ENCODE measurements around the gene SLC4A7.

DNA sequence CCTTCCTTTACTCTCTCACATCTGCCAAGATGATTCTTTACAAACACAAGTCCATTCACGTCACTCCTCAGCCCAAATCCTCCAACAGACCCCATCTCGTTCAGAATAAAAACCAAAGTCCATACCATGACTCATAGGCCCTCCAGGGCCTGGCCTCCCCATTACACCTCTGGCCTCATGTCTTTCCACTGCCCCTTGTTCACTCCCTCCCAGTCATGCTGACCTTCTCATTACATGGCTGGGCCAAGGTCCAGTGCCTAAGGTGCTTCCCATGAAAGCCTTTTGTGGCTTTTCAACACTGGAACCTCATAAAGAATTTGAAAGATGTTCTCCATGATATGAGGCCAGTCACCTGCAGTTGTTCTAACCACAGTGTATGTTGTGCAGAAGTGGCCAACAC is 159.5 kb downstream of the SLC4A7 start:
- TF ChIP-seq, protein P1, sequence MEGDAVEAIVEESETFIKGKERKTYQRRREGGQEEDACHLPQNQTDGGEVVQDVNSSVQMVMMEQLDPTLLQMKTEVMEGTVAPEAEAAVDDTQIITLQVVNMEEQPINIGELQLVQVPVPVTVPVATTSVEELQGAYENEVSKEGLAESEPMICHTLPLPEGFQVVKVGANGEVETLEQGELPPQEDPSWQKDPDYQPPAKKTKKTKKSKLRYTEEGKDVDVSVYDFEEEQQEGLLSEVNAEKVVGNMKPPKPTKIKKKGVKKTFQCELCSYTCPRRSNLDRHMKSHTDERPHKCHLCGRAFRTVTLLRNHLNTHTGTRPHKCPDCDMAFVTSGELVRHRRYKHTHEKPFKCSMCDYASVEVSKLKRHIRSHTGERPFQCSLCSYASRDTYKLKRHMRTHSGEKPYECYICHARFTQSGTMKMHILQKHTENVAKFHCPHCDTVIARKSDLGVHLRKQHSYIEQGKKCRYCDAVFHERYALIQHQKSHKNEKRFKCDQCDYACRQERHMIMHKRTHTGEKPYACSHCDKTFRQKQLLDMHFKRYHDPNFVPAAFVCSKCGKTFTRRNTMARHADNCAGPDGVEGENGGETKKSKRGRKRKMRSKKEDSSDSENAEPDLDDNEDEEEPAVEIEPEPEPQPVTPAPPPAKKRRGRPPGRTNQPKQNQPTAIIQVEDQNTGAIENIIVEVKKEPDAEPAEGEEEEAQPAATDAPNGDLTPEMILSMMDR (IDR thresholded peaks at IDR 0.05; ENCODE audit: extremely low read depth in 1 of 2, insufficient read depth in 1 of 2, low read depth in 1 of 2, low read length in 2 of 2), result no peak
- TF ChIP-seq POLR2A (IDR thresholded peaks at IDR 0.05; ENCODE audit: low read depth, low read length), result no peak
- no peak for TF ChIP-seq EZH2 (IDR thresholded peaks at IDR 0.05; ENCODE audit: borderline replicate concordance, low read depth, low read length, severe bottlenecking)
- no peak for TF ChIP-seq MYC (IDR thresholded peaks at IDR 0.05; ENCODE audit: low read depth, low read length)
- TF ChIP-seq, protein P2, sequence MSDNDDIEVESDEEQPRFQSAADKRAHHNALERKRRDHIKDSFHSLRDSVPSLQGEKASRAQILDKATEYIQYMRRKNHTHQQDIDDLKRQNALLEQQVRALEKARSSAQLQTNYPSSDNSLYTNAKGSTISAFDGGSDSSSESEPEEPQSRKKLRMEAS (IDR thresholded peaks at IDR 0.05; ENCODE audit: insufficient read depth, insufficient read length), result no peak
- TF ChIP-seq POLR2AphosphoS5 (IDR thresholded peaks at IDR 0.05; ENCODE audit: insufficient read depth, low read depth, low read length), result no peak

Data from endothelial cell of umbilical vein (primary cell).